GM19025 (cell line): ENCODE results near the gene NID2.

Source experiments
- ATAC-seq: cut with Tn5 transposase; IDR thresholded peaks from one replicate; pipeline ENCODE4 v1.9.1; 2021; ENCODE audit warnings: mild to moderate bottlenecking, low read depth, moderate library complexity; ENCODE audit not compliant: unreplicated experiment

NID2 gene

DNA sequence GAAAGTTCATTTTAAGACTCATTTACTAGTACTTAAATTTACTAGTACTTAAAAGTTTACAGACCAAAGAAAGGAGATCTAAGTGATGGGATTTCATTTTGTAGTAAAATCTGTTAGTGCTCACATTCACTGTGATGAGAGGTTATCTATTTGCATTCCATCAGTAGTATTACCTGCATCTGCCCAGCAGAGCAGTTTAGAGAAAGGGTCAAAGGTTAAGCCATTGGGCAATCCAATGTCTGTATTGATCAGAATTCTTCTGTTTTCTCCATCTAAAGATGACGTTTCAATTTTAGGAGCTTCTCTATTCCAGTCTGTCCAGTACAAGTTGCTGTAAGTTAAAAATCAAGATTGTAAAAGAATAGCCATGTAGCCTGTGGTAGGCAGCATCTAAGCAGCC lies 61.2 kb downstream of the NID2 start:
- ATAC-seq, result no peak

DNA sequence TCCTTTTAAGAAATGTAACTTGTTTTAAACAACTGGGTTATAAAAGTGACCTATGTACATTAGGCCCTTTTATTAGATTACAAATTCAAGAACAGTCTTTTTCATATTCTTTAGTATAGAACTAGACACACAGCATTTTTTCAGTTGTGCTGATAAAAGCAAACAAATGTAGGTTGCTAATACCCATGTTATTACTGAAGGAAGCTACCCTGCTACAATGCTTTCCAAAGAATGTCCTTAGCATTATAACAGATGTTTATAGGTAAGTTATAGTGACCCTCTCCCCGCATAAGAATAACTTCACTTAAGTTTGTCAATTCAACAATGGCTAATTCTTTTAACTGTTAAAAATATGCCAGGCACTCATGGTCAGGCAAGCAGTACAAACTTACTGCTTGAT lies 61.6 kb downstream of the NID2 start:
- ATAC-seq, result no peak

DNA sequence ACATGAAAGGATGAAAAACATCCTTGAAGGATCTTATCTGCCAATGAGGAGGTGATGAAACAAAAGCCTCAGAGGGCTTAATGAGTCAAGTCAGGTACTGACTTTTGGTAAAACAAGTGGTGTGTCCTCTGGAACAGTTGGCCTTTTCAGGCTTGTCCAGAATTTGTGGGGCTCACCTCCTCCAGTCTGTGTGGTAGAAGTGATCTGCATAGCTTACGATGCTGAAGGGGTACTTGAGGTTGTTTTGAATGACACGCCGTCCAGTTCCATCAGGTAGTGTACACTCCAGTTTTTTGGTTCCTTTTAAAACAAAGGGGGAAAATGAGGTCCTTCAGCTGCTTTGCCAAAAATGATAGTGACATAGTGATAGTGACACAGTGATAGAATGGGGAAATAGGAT lies 62.5 kb downstream of the NID2 start:
- ATAC-seq, result no peak

DNA sequence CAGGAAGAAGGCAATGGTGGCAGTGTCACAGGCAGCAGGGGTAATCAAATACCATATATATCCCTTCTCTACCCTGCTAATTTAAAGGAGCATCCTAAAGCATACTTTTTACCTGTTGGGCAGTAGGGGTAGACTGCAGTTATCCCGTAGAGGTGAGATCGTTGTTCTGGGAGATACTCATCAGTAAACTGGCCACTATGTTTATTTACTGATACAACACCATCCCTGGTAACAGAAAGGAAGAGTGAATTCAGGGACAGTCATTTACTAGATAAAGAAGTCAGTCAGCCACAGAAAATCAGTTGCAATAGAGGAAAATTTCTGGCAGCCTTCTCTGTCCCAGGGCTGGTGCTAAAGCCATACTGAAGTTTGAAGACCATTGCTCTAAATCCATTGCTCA lies 63.2 kb downstream of the NID2 start:
- ATAC-seq, result no peak

DNA sequence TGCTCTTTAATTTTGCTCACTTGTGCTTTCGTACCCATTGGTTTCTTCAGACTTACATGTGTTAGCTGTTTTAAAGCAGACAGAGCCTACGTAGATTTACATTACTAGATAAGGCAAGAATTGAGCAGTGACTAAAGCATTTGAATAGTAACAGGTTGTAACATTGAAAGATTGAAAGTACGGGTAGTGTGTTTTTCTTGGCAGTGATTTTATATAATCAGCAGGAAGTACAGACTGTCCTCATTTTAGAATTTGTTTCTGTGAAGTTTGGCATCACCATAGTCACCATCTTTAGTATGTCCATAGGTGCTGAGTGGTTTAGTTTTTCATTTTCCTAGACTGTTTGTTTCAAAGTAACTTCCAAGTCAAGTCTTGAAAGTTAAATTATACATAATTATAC lies 65.5 kb downstream of the NID2 start:
- no peak for ATAC-seq

GRCh38 chr14:52002542-52002941 lies 66.3 kb downstream of the NID2 start:
- ATAC-seq, result no peak

- ATAC-seq, result no peak
These were observed 68.2 kb downstream of the NID2 start for GRCh38 chr14:52000696-52001095.

GRCh38 chr14:52000019-52000582 lies 68.8 kb downstream of the NID2 start:
- ATAC-seq, result no peak

DNA sequence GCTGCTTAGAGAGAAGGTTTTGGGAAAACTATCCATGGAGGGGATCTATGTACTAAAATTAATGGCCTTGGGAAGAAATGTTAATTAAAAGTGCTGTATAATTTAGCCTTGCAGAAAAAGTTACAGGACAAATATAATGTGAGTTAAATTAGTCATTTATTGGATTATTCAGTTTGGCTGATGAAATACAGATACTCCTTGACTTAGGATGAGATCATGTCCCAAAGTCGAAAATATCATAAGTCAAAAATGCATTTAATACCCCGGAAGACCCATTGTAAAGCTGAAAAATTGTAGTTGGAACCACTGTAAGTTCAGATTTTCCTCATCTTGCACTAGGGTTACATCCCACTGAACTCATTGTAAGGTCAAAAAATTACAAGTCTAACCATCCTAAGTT lies 69.8 kb downstream of the NID2 start:
- ATAC-seq, result no peak

- no peak for ATAC-seq
These were observed 70.5 kb downstream of the NID2 start for GRCh38 chr14:51998348-51998747.

DNA sequence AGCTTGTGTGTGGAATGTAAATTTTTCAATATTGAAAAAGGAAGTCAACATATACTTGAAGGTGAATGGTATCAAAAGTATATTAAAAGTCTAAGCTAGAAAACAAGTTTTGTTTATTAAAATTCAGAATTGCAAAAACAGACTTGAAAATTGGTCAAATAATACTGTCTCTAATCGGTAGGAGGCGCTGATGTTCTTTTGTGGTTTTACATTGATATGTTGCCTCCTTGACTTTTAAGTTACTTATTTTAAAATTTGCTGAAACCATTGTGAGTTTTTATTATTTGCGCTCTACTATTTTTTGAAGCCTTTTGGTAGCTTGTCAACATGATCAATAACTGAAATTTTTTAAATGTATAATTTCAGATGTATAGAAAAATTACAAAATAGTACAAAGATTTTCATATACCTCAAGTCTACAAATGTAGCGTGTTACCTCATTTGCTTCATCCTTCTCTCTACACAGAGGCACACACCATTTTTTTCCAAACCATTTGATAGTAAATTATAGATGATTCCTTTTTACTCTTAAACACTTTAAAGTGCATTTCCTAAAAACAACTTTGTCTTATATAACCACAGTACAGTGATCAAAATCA lies 72.6 kb downstream of the NID2 start:
- no peak for ATAC-seq

- no peak for ATAC-seq
These were observed 75.5 kb downstream of the NID2 start for GRCh38 chr14:51993285-51993920.

GRCh38 chr14:51990488-51990887 lies 78.4 kb downstream of the NID2 start:
- ATAC-seq, result no peak

- peak; percentile 91 for ATAC-seq
These were observed 79.3 kb downstream of the NID2 start, which contains the start of gene RTRAF for GRCh38 chr14:51989293-51990234. Gene RTRAF, plus strand, starts transcription at chr14:51989546. Its CDS starts 94 bp downstream, at chr14:51989640.

GRCh38 chr14:51988221-51988620 lies 80.6 kb downstream of the NID2 start:
- no peak for ATAC-seq

DNA sequence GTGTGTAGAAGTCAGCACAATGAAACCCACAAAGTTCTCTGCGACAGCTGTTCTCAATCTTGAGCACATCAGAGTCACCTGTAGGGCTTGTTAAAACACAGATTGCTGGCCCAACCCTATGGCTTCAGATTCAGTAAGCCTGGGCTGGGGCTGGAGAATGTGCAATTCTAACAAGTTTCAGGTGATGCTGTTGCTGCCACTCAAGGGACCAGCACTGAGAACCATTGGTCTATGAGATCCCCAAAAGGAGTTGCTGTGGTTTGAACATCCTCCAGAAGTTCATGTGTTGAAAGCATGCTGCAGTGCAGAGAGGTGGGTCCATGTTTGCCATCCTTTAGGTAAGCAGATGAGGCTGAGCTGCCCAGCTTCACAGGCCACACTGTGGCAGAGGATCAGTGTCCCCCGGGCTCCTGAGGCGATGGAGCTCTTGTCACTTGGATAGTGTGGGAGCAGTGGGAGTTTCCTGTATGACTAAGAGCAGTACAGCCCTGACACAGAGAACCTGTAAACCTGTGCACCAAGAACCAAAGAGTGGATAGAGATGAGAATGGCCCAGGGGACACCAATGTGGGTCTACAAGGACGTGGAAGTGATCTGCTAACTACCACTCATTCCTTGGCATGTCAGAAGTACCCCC lies 87.5 kb downstream of the NID2 start:
- peak; percentile 68 for ATAC-seq

GRCh38 chr14:51979088-51979709 lies 89.7 kb downstream of the NID2 start:
- ATAC-seq, result peak; percentile 41

- no peak for ATAC-seq
These were observed 90.2 kb downstream of the NID2 start for GRCh38 chr14:51978681-51979085.

GRCh38 chr14:51977075-51977474 lies 91.8 kb downstream of the NID2 start:
- no peak for ATAC-seq

DNA sequence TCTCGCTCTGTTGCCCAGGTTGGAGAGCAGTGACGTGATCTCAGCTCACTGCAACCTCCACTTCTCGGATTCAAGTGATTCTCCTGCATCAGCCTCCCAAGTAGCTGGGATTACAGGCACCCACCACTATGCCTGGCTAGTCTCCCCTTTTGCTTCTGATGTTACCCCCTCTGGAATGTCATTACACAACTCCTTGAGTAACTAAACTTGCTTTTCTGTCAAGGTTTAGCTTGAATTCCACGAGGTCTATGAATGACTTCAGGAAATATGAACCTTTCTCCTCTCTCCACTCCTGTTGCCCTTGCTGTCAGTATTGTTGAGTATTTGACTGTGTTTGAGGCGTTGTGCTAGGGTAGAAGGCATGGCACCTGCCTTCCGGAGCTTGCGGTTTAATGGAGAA lies 96.3 kb downstream of the NID2 start:
- no peak for ATAC-seq
